Liver (tissue), 9 donors: ENCODE measurements around the gene NUDT5. TPM values are rescaled to one million over a fixed set of nuclear protein-coding genes. Genes with fewer than 3 reads are reported as not detected.

Source experiments
- DNase-seq: peaks from one replicate; pipeline ENCODE4 v3.0.0-alpha.2; 2017; ENCODE audit warnings: low spot score
- H3K27ac ChIP-seq, 2 donors: one replicate each; pipeline ENCODE4 v1.7.0; 2013; ENCODE audit warnings: inconsistent platforms in 2 of 2, low read length in 2 of 2, control low read depth in 1 of 2, low read depth in 1 of 2, mild to moderate bottlenecking in 1 of 2
- H3K27me3 ChIP-seq, 4 donors: one replicate each; pipeline versions ENCODE4 v1.6.1 to v1.7.0; 2013; ENCODE audit warnings: low read length in 3 of 4, inconsistent platforms in 1 of 4, mild to moderate bottlenecking in 1 of 4, moderate library complexity in 1 of 4; ENCODE audit not compliant: control insufficient read depth in 4 of 4, insufficient read depth in 4 of 4
- H3K36me3 ChIP-seq, 4 donors: one replicate each; pipeline versions ENCODE4 v1.6.1 to v1.7.0; 2013; ENCODE audit warnings: low read length in 3 of 4, mild to moderate bottlenecking in 3 of 4, low read depth in 1 of 4, moderate library complexity in 1 of 4; ENCODE audit not compliant: control insufficient read depth in 4 of 4, insufficient read depth in 3 of 4
- H3K4me1 ChIP-seq, 4 donors: one replicate each; pipeline versions ENCODE4 v1.6.1 to v1.7.0; 2013; ENCODE audit warnings: low read length in 3 of 4, mild to moderate bottlenecking in 3 of 4, moderate library complexity in 1 of 4; ENCODE audit not compliant: control insufficient read depth in 4 of 4, insufficient read depth in 4 of 4
- H3K4me3 ChIP-seq, 3 donors: one replicate each; pipeline versions ENCODE4 v1.6.1 to v1.7.0; 2013; ENCODE audit warnings: low read length in 3 of 3, control low read depth in 1 of 3, low read depth in 1 of 3, mild to moderate bottlenecking in 1 of 3
- H3K9ac ChIP-seq, 2 donors: one replicate each; pipeline ENCODE4 v1.7.0; 2013; ENCODE audit warnings: low read length in 2 of 2, mild to moderate bottlenecking in 2 of 2, moderate library complexity in 2 of 2, control low read depth in 1 of 2, low read depth in 1 of 2
- H3K9me3 ChIP-seq, 4 donors: one replicate each; pipeline versions ENCODE4 v1.6.1 to v1.7.0; 2013; ENCODE audit warnings: low read length in 3 of 4; ENCODE audit not compliant: control insufficient read depth in 4 of 4
- CTCF ChIP-seq: fragments of 150-350 bp; IDR thresholded peaks from 2 replicates; pipeline ENCODE4 v1.5.1; 2017; ENCODE audit warnings: improper control_type of control experiment, low read depth, low read length; ENCODE audit not compliant: missing input control
- EGR1 ChIP-seq, 2 donors: IDR thresholded peaks; 2 replicates each; pipeline ENCODE4 v1.6.1; 2016 to 2018; ENCODE audit warnings: antibody characterized with exemption in 2 of 2, low read depth in 2 of 2
- FOXA1 ChIP-seq: IDR thresholded peaks from 2 replicates; pipeline ENCODE4 v1.6.1; 2016; ENCODE audit warnings: antibody characterized with exemption
- FOXA2 ChIP-seq: IDR thresholded peaks from 2 replicates; pipeline ENCODE4 v1.6.1; 2016; ENCODE audit warnings: antibody characterized with exemption
- GABPA ChIP-seq, 2 donors: IDR thresholded peaks in 1 of 2; conservative IDR thresholded peaks in 1 of 2; 2 replicates each; pipeline ENCODE4 v1.6.1; 2016; ENCODE audit warnings: antibody characterized with exemption in 2 of 2, mild to moderate bottlenecking in 1 of 2, moderate library complexity in 1 of 2
- HNF4A ChIP-seq, 2 donors: conservative IDR thresholded peaks; 2 replicates each; pipeline ENCODE4 v1.6.1; 2016; ENCODE audit warnings: antibody characterized with exemption in 2 of 2, mild to moderate bottlenecking in 2 of 2
- HNF4G ChIP-seq: IDR thresholded peaks from 2 replicates; pipeline ENCODE4 v1.6.1; 2016; ENCODE audit warnings: antibody characterized with exemption
- JUND ChIP-seq, 2 donors: IDR thresholded peaks; 2 replicates each; pipeline ENCODE4 v1.6.1; 2016; ENCODE audit warnings: antibody characterized with exemption in 2 of 2
- NR2F2 ChIP-seq: IDR thresholded peaks from 2 replicates; pipeline ENCODE4 v1.6.1; 2016; ENCODE audit warnings: antibody characterized with exemption
- RAD21 ChIP-seq, 2 donors: IDR thresholded peaks; 2 replicates each; pipeline ENCODE4 v1.6.1; 2016; ENCODE audit warnings: antibody characterized with exemption in 2 of 2, mild to moderate bottlenecking in 2 of 2
- REST ChIP-seq: IDR thresholded peaks from 2 replicates; pipeline ENCODE4 v1.6.1; 2016; ENCODE audit warnings: antibody characterized with exemption, mild to moderate bottlenecking
- RXRA ChIP-seq, 2 donors: IDR thresholded peaks; 2 replicates each; pipeline ENCODE4 v1.6.1; 2017 to 2018; ENCODE audit warnings: antibody characterized with exemption in 2 of 2, mild to moderate bottlenecking in 1 of 2
- SP1 ChIP-seq: IDR thresholded peaks from 2 replicates; pipeline ENCODE4 v1.6.1; 2018; ENCODE audit warnings: antibody characterized with exemption, mild to moderate bottlenecking
- TAF1 ChIP-seq: conservative IDR thresholded peaks from 2 replicates; pipeline ENCODE4 v1.6.1; 2016; ENCODE audit warnings: antibody characterized with exemption, mild to moderate bottlenecking
- YY1 ChIP-seq: IDR thresholded peaks from 2 replicates; pipeline ENCODE4 v1.6.1; 2016; ENCODE audit warnings: antibody characterized with exemption, mild to moderate bottlenecking
- whole genome bisulfite sequencing: extraction: QIAGEN DNeasy Blood & Tissue Kit; methylation state at CpG from one replicate; pipeline ENCODE4 v1.1.7; 2013; 5-methylcytosine and 5-hydroxymethylcytosine counted together
- polyA plus RNA-seq, 2 donors: library from polyadenylated mRNA; stranded (reverse) in 1 of 2; unstranded in 1 of 2; fragments of 200-250 nt in 1 of 2; fragments of >200 nt in 1 of 2; fragmentation: Nextera tagmentation in 1 of 2; extraction: Ambion mirVana in 1 of 2; gene quantifications; one replicate each; pipeline versions ENCODE4 v1.2.1 to v1.2.3, GENCODE V29; 2013 to 2015
- total RNA-seq, 2 donors: library from RNA; depleted of rRNA; stranded (reverse); fragments of >200 nt; gene quantifications; one replicate each; pipeline ENCODE4 v1.2.3, GENCODE V29; 2014
- TF ChIP-seq, protein P1 (sequence below): IDR thresholded peaks from 2 replicates; pipeline ENCODE4 v1.6.1; 2016; ENCODE audit warnings: antibody characterized with exemption
- TF ChIP-seq, protein P2 (sequence below): IDR thresholded peaks from 2 replicates; pipeline ENCODE4 v1.6.1; 2016; ENCODE audit warnings: antibody characterized with exemption
- donor health status: healthy.
- donor health status: healthy.
- donor health status: healthy.
- donor health status: healthy.
- donor health status: healthy.

NUDT5 gene
- total and polyA plus RNA-seq, 4 donors: 21.9 to 115 (median 49.3) TPM

DNA sequence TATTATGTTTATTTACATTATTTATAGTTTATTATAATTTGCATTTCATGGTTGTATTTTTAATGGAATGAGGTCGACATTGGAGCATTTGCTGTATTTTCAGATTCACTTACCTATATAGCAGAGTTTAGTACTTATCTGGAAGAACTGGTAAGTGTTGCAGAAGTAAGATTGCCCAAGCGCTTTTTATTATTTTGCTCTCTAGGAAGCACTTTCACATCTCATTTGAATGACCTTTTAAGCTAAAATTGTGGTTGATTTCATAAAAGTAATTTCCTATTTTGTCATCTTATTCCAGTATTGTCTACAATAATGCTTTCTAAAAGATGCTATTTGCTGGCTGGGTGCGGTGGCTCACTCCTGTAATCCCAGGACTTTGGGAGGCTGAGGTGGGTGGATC, 37.6 kb downstream of the NUDT5 start:
- no peak overlapping the region for H3K4me3 ChIP-seq
- no peaks in the 10 kb centered on the region for H3K27me3 ChIP-seq
- H3K9ac ChIP-seq: no peak overlapping the region
- H3K4me1 ChIP-seq: peaks cover 4 to 21% (median 16%) of the 10 kb centered on the region in 4 donors
- WGBS: 92% methylated on average over 3 of the region's 3 CpGs
- peaks cover 0 to 15% (median 11%) of the 10 kb centered on the region in 4 donors for H3K36me3 ChIP-seq
- DNase-seq: no peak
- H3K9me3 ChIP-seq: no peaks in the 10 kb centered on the region
- no peak for TF ChIP-seq YY1
- TF ChIP-seq HNF4A (conservative IDR thresholded peaks at IDR 0.05): no peak
- no peak for TF ChIP-seq JUND (IDR thresholded peaks at IDR 0.05)
- TF ChIP-seq FOXA2: no peak
- no peak for TF ChIP-seq NR2F2
- TF ChIP-seq CTCF: no peak
- TF ChIP-seq, protein P1, sequence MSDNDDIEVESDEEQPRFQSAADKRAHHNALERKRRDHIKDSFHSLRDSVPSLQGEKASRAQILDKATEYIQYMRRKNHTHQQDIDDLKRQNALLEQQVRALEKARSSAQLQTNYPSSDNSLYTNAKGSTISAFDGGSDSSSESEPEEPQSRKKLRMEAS: no peak
- no peak for TF ChIP-seq REST
- TF ChIP-seq RAD21 (IDR thresholded peaks at IDR 0.05): no peak
- TF ChIP-seq, protein P2, sequence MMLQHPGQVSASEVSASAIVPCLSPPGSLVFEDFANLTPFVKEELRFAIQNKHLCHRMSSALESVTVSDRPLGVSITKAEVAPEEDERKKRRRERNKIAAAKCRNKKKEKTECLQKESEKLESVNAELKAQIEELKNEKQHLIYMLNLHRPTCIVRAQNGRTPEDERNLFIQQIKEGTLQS: no peak
- TF ChIP-seq GABPA (IDR thresholded peaks at IDR 0.05 in 1 of 2, conservative IDR thresholded peaks at IDR 0.05 in 1 of 2): no peak
- TF ChIP-seq FOXA1: no peak
- no peak for TF ChIP-seq EGR1 (IDR thresholded peaks at IDR 0.05; ENCODE audit: low read depth in 2 of 2)
- no peak for TF ChIP-seq TAF1
- no peak overlapping the region for H3K27ac ChIP-seq

DNA sequence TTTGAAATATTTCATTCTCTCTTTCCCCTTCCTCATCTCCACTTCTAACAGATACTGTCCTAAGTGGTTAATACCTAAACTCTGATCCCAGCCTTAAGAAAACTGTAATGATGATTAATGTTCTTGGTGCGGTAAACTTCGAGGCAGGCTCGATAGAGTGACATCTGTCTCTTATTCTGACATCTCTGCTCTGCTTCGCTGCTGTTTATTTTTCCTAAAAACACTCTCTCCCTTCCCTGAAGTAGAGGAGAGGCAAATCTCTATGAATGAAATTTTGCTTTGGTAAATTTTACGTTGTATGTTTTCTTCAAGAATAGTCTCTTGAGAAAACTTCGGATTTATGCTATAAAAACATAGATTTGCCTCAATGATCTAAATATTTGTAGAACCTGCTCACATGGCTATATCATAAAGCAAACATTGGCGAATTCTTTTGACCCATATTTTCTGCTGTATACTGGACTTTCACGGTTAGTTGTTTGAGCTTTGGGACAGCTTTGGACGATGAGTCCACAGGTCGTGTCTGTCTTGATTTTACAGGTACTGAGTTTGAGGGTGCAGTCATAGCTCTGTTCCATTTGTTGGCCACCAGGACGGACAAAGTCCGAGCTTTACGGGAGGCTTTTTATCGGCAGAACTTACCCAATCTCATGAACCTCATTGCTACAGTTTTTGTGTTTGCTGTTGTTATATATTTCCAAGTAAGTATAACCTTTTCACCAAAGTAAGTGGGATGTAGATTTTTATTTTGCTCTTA, 39.1 kb downstream of the NUDT5 start:
- H3K27ac ChIP-seq: peak overlapping the region; percentile 37 to 83
- H3K4me1 ChIP-seq: peaks cover 4 to 21% (median 16%) of the 10 kb centered on the region in 4 donors
- peak overlapping the region in 1 of 2 donors; percentile 52 for H3K9ac ChIP-seq
- H3K4me3 ChIP-seq: no peak overlapping the region
- H3K36me3 ChIP-seq: peaks cover 0 to 4% (median 1%) of the 10 kb centered on the region in 4 donors
- no peaks in the 10 kb centered on the region for H3K9me3 ChIP-seq
- DNase-seq: peak; percentile 37
- WGBS: 40% methylated on average over 14 of the region's 14 CpGs
- H3K27me3 ChIP-seq: no peaks in the 10 kb centered on the region
- peak; percentile 27 for TF ChIP-seq CTCF
- TF ChIP-seq JUND (IDR thresholded peaks at IDR 0.05): peak; percentile 79 to 84
- TF ChIP-seq FOXA2: no peak
- TF ChIP-seq HNF4G: peak; percentile 98
- TF ChIP-seq REST: peak; percentile 79
- TF ChIP-seq TAF1: peak; percentile 64
- TF ChIP-seq SP1: peak; percentile 97
- TF ChIP-seq, protein P2: peak; percentile 48
- TF ChIP-seq FOXA1: no peak
- peak; percentile 86 to 90 for TF ChIP-seq RXRA (IDR thresholded peaks at IDR 0.05)
- TF ChIP-seq YY1: peak; percentile 81
- peak; percentile 49 to 64 for TF ChIP-seq RAD21 (IDR thresholded peaks at IDR 0.05)
- peak; percentile 99 to 100 for TF ChIP-seq HNF4A (conservative IDR thresholded peaks at IDR 0.05)
- no peak for TF ChIP-seq NR2F2
- peak in 1 of 2 donors; percentile 36 for TF ChIP-seq EGR1 (IDR thresholded peaks at IDR 0.05; ENCODE audit: low read depth in 2 of 2)
- peak in 1 of 2 donors; percentile 55 for TF ChIP-seq GABPA (IDR thresholded peaks at IDR 0.05 in 1 of 2, conservative IDR thresholded peaks at IDR 0.05 in 1 of 2)
